NCI-H526 (cell line): ENCODE data around the gene CTDSPL2.
"Not testable (repeated sequence)": the region's sequence is repeated elsewhere in the genome, so short reads cannot be mapped to it uniquely, and the experiment has no call there.

Source experiments
- DNase-seq, 2 experiments: peaks; one replicate each; lab custom pipeline; 2025; lab: John Stamatoyannopoulos, UW

CTDSPL2 gene

DNA sequence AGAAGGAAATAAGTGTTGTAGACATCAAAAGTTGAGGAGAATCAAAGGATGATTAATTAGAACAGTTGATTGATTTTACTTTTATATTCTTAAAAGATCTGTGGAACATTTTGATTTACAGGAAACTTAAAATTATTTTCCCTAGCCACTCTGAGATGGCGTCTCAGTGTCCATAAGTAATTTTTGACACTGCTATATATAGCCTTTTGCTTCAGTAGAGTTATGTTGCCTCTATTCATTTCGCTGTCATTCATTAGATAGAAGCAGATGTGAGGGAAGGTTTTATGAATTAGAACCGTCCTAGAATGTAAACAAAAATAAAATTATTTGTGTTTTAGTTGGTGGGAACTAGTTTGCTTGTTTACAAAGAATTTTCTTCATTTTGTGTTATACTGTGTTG, 58.5 kb downstream of the CTDSPL2 start:
- no peak for DNase-seq

DNA sequence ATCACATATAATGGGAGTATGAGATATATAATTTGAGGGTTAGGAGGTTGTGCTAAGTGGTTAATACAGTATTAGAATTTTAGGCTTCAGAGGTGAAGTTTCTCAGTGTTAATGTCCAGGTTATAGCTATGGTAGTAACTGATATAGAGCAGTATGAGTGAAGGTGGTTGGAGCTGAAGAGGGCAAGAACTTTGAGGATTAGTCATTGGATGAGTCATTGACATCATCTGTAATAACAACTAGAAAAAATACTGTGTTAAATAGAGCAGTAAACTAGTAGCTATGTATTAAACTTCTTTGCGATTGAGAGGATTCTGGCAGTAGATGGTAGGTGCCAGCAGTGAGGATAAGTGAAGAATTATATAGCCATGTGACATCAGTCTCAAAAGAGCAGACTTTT, 62.0 kb downstream of the CTDSPL2 start:
- no peak for DNase-seq

DNA sequence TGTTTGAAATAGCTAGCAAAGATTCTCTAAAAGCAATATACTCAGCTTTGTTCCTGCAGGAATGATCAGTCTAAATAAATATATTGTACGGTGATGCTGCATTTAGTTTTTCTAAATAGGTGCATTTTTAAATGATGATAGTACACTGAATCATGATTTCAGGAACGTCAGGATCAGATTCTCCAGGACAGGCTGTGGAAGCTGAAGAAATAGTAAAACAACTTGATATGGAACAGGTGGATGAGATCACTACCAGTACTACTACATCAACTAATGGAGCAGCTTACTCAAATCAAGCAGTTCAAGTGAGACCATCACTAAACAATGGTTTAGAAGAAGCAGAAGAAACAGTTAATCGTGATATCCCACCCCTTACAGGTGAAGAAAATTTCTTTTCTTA, 63.2 kb downstream of the CTDSPL2 start:
- no peak for DNase-seq

DNA sequence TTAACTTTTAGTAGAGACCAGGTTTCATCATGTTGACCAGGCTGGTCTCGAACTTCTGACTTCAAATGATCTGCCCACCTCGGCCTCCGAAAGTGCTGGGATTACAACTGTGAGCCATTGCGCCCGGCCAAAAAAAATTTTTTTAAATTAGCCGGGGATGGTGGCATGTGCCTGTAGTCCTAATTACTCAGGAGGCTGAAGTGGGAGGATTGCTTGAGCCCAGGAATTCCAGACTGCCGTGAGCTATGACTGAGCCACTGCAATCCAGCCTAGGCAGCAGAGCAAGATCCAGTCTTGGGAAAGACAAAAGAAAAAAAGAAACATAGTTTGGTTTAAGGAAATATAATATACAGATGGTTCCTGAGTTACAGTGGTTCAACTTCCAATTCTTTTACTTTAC, 64.6 kb downstream of the CTDSPL2 start:
- no peak for DNase-seq

DNA sequence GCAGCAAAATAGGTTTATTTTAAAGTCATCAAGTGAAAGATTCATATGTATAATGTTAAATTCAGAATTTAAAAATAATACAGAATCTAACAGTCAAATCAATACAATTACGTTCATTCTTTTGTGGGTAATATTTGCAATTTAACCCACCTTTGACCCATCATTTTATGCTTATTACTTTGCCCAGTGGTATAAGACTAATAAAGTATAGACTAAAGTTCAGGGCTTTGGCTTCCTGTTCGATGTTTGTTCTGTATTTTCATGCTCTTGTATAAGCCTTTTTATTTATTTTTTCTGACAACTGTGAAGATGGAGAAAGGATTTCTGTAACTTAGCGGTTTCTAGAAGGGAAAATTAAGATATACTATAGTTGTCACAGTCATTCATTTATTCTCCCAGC, 65.2 kb downstream of the CTDSPL2 start:
- DNase-seq = no peak

DNA sequence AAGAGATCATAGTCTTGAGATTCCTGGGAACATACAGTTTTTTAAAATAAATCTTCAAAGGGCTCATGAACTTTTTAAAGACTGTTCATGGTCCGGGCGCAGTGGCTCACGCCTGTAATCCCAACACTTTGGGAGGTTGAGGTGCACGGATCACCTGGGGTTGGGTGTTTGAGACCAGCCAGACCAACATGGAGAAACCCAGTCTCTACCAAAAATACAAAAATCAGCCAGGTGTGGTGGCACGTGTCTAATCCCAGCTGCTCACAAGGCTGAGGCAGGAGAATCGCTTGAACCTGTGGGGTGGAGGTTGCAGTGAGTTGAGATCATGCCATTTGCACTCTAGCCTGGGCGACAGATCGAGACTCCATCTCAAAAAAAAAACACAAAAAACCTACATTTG, 68.1 kb downstream of the CTDSPL2 start:
- no peak for DNase-seq

DNA sequence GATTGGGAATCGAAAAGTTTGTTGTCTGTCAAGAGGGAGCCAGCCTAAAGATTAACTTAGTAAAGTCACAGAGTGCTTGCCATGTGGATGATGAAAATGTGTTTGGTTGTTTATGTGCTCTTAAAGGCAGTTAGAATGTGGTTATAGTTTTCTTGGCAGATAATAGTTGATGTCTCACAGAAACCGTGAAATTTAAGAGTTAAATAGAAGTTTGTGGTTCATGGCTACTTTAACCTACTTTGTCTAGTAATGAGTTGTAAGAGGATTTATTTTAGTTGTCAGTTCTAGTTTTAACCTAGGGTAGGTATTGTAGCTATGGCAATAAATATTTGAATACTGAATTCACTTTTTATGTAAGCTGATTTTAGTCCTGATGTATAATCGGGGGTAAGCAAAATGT, 73.1 kb downstream of the CTDSPL2 start:
- DNase-seq = no peak

DNA sequence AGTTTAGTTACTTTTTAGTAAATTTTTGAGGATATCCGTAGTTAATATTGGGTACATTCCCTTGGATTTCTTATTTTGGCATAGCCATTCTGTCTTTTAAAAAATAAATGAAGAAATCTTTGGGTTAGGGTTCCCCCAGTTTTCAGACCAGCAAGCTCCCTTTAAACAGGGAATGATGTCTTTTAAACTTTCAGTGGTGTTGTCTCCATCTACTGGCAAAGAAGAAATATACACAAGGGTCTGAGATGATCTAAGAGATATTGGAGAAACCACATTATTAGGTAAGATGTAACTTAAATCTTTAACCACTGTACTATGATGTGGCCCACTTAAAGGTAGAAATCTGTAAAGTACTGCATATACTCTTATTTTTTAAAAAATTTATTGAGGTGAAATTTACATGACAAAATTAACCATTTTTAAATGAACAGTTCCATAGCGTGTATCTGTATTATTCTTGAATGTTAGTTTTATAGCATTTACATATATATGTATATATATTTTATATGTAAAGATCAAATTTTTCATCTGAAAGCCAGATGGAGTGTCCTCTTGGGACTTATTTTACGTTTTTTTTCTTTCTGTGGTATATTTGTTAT, 74.4 kb downstream of the CTDSPL2 start:
- peak; percentile 14 to 32 for DNase-seq

DNA sequence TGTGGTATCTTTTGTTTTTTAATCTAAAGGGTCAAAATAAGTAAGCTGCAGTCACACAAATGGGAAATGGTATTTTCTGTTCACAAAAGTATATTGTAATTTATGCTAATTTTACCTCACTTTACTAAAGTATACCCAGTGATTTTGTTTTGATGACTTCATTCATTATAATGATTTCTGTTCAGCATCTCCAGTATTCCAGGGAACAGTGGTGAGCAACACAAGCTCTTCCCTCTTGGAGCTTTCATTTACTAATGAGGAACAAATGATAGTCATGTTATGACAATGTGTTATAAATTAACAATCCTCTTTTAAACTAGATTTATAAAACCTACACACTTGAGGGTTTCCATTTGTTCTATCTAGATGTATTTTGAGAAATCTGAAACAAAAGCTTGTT, 89.0 kb downstream of the CTDSPL2 start:
- no peak for DNase-seq

DNA sequence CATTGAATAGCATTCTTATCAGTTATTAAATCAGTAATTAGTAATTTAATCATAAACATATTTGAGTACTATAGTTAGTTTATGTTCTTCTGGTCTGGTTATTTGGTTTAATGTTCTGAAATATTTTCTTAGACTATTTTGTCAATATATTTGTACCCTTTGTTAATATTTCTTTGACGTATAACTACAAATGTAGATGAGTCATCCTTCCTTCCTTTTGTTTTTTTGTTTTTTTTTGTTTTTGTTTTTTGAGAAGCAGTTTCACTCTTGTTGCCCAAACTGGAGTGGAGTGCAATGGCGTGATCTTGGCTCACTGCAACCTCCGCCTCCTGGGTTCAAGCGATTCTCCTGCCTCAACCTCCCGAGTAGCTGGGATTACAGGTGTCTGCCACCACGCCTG, 92.1 kb downstream of the CTDSPL2 start:
- DNase-seq = no peak

DNA sequence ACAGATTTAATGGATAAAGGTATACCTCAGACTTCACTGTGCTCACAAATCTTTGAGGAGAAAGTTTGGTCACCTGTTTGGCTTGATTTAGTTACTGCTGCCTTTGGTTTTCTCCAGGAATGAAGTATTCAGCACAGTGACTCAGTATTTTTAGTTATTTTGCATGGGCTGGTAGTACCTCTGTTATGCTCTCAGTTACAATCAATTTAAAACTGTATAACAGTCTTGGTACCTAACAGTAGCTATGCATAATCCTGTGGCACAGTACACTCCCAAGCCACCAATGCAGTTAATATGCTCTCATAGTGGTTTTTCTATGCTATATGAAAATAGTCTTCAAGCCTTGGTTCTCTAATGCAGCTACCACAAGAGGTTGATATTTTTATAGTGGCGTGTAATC, 97.6 kb downstream of the CTDSPL2 start:
- DNase-seq = no peak

DNA sequence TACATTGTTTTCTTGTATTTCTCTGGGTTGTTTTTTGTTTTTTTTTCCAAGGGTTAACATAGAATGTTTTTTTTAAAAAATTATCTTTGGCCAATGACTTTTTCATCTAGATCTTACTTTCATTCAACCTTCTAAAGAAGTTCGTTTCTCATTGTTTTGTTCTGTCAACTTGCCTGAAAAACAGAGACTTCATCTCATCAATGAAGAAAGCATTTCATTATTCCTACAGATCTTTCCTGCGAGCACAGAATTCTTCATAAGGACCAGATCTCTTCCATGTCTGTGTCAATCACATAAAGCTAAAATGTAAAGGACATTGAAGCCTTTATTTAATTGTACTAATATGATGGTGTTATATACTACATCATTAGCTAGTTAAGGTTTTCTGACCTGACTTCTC, 99.8 kb downstream of the CTDSPL2 start:
- no peak for DNase-seq

DNA sequence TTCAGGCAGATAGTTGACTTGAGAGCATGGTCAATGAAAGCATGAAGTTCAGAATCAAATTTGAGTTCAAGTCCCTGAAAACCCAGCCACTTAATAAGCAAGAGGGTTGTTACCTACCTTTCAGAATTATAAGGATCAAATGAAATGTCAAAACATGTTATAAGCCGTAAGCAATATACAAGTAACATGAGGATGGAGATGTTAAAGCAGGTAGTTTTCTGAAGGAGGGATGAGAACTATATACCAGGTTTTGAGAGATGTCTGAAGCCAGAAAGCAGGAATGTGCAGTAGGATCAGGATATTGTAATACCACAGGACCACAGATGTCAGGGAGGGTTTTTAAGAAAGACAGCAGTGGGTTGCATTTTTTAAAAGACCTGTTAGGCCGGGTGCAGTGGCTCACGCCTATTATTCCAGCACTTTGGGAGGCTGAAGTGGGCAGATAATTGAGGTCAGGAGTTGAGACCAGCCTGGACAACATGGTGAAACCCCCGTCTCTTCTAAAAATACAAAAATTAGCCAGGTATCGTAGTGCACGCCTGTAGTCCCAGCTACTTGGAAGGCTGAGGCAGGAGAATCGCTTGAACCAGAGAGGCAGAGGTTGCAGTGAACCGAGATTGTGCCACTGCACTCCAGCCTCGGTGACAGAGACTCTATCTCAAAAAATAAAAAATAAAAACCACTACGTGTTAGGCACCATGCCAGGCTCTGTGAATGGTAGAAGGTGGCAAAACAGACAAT, 102.6 kb downstream of the CTDSPL2 start:
- DNase-seq = no peak

DNA sequence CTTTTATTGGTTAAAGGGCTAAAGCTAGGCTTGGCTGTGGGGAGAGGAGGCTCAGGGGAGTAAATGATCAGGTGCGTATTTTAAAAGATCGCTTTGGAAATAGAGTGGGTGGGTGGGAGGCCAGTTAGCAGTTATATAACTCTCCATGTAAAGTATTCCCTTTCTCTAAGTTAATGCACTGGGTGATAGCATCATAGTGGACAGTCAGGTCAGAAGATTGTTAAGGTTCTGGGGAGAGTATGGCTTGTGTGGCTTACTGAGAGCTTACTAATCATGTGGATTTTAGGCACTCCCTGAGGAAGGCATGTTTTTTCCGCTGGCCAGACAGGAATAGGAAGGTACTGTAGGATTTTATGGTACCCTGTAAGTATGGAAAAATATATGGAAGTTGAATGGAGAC, 103.2 kb downstream of the CTDSPL2 start:
- no peak for DNase-seq

DNA sequence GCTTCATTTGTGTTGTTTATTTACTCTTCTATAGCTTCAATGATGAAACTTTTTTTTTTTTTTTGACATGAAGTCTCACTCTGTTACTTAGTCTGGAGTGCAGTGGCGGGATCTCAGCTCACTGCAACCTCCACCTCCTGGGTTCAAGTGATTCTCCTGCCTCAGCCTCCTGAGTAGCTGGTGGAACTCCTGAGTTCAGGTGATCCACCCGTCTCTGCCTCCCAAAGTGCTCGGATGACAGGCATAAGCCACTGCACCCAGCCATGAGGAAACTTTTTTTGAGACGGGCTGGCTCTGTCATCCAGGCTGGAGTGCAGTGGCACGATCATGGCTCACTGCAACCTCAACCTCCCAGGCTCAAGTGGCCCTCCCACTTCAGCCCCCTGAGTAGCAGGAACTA, 104.8 kb downstream of the CTDSPL2 start:
- DNase-seq = not testable (repeated sequence)

DNA sequence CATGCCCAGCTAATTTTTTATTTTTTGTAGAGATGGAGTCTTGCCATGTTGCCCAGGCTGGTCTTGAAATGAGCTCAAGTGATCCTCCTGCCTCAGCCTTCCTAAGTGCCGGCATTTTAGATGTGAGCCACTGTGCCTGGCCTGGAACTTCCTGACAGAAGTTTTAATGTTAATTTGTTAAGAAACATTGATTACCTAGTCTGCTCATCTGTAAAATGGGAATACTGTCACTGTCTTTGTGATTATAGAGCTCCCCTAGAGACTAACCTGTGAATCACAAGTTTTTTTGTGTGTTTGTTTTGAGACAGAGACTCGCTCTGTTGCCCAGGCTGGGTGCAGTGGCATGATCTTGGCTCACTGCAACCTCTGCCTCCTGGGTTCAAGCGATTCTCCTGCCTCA, 105.3 kb downstream of the CTDSPL2 start:
- no peak for DNase-seq

DNA sequence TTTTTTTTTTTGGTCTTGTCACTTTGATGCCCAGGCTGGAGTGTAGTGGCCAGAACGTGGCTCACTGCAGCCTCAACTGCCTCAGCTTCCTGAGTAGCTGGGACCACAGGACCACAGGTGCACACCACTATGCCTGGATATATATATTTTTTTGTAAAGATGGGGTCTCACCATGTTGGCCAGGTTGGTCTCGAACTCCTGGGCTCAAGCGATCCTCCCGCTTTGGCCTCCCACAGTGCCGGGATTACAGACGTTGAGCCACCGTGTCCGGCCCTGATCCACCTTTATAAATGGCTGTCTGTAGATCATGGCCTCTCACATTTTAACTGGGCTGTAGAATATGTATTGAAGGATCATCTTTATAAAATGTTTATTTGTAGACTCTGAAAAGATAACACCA, 107.7 kb downstream of the CTDSPL2 start:
- DNase-seq = no peak

DNA sequence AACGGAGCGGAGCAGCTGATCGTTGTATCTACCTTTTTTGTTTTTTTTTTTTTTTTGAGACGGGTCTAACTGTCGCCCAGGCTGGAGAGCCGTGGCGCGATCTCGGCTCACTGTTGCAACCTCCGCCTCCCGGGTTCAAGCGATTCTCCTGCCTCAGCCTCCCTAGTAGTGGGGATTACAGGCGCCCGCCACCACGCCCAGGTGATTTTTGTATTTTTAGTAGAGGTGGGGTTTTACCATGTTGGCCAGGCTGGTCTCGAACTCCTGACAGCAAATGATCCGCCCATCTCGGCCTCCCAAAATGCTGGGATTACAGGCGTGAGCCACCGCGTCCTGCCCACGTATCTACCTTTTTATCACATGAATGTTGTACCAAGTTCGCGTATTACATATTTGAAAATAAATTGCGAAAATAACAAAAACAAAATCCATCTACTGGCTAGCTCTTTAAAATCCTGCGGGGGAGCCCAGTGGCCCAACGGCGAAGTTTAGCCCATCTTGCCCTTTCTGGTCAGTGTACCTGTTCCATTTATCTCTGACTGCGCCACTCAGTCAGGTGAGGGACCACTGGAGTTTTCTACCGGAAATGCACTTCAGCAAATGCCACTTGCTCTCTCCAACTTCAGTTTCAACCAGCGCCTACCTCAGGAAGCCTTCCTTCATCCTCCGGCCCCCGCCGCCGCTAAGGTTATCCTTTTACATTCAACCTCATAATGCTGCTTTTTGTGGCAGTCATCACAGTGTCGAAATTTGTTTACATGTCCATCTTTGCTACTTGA, 108.3 kb downstream of the CTDSPL2 start:
- peak in 1 of 2 experiments; percentile 57 for DNase-seq

DNA sequence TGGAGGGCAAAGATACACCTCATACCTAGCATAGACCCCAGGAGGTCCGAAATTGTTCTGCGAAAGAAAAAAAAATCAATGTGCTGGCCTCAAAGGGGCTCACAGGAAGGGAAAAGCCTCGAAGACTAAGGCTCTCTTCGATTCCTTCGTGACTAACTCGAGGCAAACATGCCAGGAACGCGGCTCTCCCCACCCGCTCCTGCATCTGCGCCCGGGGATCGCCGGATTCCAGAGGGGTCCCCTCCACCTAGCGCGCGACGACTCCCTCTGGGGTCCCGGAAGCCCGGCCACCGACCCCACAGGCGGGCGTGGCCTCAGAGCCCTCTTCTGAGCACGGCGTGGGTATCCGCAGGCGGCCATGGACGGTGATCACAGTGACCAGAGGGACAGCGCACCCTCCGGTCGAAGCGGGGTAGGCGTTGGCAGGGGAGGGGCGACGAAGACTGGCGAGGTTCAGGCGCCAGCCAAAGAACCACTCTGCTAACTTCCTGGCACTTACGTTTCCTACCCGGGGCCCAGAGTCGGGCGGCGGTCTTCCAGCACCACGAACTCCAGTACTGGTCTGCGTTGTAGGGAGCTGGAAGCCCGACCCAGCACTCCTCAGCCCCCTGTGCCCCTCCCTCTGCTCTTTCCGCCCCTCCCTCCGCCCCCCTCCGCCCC, 109.0 kb downstream of the CTDSPL2 start:
- DNase-seq = peak in 1 of 2 experiments; percentile 96

DNA sequence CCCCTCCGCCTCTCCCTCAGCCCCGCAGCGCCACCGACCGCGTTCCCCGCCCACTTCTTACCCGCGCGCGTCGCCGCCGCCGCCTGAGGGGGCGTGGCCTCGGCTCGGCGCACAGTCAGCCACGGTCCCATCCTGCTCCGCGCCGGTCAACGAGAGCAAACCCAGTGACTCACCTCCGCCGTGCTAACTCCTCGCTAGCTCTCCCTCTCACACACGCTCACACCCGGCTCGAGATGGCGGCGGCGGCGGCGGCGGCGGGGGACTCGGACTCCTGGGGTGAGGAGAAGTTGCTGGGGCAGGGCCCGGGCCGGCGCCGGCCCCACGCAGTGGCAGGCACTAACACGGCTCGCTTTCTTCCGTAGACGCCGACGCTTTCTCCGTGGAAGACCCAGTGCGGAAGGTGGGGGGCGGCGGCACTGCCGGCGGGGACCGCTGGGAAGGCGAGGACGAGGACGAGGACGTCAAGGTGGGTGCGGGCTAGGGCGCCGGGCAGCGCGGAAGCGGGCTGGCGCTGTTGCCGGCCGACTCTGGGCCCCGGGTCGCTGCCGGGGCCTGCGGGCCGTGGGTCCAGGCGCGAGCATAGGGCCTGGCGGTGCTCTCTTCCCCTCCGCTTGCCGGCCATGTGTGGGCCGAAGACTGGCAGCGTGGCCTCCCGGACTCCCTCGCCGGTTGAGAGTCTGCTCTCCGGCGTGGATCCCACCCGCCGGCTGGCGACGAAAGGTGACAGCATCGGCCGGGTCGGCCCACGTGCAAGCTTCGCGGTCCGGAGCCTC, 109.7 kb downstream of the CTDSPL2 start, which contains the start of gene EIF3J:
EIF3J (plus strand) TSS at position 186 of the 773 bp plus-strand sequence; CDS start at position 234, 48 bp downstream.
- DNase-seq = peak; percentile 88 to 96

DNA sequence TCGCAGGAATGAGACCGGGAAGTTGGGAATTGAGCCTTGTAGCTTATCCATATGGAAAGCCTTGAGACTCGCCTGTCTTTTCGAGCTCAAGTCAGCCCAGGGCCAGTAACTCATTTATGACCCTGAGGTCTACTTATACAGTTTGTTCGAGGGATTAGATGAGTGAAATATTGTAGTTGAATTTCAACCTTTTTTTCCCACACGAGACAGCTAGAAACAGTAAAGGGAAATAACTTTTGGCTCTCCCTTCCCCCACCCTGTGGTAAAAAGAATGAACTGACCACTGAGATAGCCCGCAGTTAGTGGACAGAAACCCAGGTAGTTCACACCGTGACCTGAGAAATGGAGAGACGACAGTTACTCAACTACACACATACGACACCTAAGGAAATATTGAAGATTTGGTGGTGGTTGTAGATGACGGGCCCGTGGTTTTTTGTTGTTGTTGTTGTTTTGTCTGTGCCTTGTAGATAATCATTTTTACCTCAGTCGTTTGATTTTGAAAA, 110.4 kb downstream of the CTDSPL2 start:
- DNase-seq = peak in 1 of 2 experiments; percentile 44
